Tibial artery (tissue), 4 donors: ENCODE data around the gene INPP5D.

ENCODE experiments used
- DNase-seq, 2 donors: peaks; one replicate each; pipeline ENCODE4 v3.0.0-alpha.2; 2019
- H3K27ac ChIP-seq, 2 donors: fragments of 200-600 bp; sonication (generic) in 1 of 2; 1 replicate in 1 of 2; 2 replicates in 1 of 2; pipeline ENCODE4 v1.5.1; 2018 to 2019; ENCODE audit warnings: mild to moderate bottlenecking in 1 of 2
- H3K27me3 ChIP-seq, 2 donors: fragments of 200-600 bp; sonication (generic) in 1 of 2; one replicate each; pipeline versions ENCODE4 v1.5.1 to v1.6.0; 2016 to 2019
- H3K36me3 ChIP-seq, 3 donors: fragments of 200-600 bp; sonication (generic) in 2 of 3; one replicate each; pipeline ENCODE4 v1.5.1; 2016 to 2019; ENCODE audit warnings: mild to moderate bottlenecking in 2 of 3
- H3K4me1 ChIP-seq, 4 donors: fragments of 200-600 bp; sonication (generic) in 2 of 4; 1 replicate in 3 of 4; 2 replicates in 1 of 4; pipeline ENCODE4 v1.5.1; 2016 to 2019
- H3K4me3 ChIP-seq, 2 donors: fragments of 200-600 bp; sonication (generic) in 1 of 2; 1 replicate in 1 of 2; 2 replicates in 1 of 2; pipeline ENCODE4 v1.5.1; 2018 to 2019; ENCODE audit warnings: mild to moderate bottlenecking in 2 of 2
- H3K9me3 ChIP-seq, 3 donors: fragments of 200-600 bp; sonication (generic) in 1 of 3; one replicate each; pipeline ENCODE4 v1.5.1; 2016 to 2019
- CTCF ChIP-seq, 2 experiments: fragments of 200-600 bp in 1 of 2; fragments of 450-650 bp in 1 of 2; IDR thresholded peaks; one replicate each; pipeline ENCODE4 v1.5.1; 2017 to 2019; ENCODE audit warnings: antibody characterized with exemption in 2 of 2, mild to moderate bottlenecking in 1 of 2, moderate library complexity in 1 of 2
- intact Hi-C: fragments of 100-400 bp; cut with DNase I; formaldehyde crosslinking; loops from one replicate; pipeline ENCODE4 v1.15.0; 2023; ENCODE audit warnings: low total_unique reads

INPP5D gene

DNA sequence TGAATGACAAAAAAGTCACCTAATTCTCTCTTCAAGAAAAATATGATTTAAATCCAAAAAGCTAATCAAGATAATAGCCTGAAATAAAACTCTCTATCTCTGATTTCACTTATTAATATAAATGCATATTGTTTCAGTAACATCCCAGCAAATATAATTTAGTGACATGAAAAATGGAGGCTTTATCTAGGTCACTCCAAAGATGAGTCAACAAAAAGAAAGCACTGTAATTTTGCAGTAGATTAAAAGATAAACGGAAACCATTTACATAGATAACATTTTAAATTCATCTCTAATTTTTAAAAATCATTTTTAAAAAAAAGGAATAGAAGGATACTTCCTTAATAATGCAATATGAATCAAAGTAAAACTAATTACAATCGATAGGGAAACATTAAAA, 76.9 kb downstream of the INPP5D start:
- H3K4me1 ChIP-seq: no peaks in the 10 kb centered on the region
- intact Hi-C loops: no loop called here
- H3K27ac ChIP-seq: no peak overlapping the region
- no peak for DNase-seq
- H3K27me3 ChIP-seq: peaks cover 0 to 22% of the 10 kb centered on the region in 2 donors
- no peak for TF ChIP-seq CTCF (IDR thresholded peaks at IDR 0.05)
- H3K4me3 ChIP-seq: no peak overlapping the region
- no peaks in the 10 kb centered on the region for H3K36me3 ChIP-seq
- no peaks in the 10 kb centered on the region for H3K9me3 ChIP-seq

DNA sequence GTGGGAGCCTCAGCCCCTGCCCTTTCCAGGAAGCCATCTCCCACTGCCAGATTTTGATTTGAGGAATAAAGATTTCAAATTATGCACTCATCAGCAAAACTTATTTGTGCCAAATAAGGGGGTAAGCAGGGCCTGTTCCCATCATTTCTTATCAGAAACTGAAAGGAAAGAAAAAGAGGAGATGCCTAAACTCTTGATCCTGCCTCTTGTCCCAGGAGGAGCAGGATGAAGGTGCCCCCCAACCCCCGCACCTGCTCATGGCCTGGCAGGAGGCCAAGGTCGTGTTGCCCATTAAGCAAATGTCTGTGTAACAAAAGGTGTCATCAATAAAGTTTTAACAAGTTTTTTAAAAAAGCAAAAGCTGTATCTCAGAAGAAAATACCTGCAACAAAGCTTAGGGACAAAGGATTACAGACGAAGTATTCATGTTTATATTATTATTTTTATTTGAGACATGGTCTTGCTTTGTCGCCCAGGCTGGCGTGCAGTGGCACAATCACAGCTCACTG, 80.0 kb downstream of the INPP5D start:
- Histone ChIP-seq H3K9me3 (no peaks in the 10 kb centered on the region), H3K4me3 (no peak overlapping the region), H3K36me3 (no peaks in the 10 kb centered on the region), H3K27me3 (peaks cover 0 to 10% of the 10 kb centered on the region in 2 donors), H3K4me1 (no peaks in the 10 kb centered on the region), H3K27ac (no peak overlapping the region)
- DNase-seq: no peak
- intact Hi-C loops: no loop called here
- no peak for TF ChIP-seq CTCF (IDR thresholded peaks at IDR 0.05)

GRCh38 chr2:233140978-233141377, 80.8 kb downstream of the INPP5D start:
- H3K36me3 ChIP-seq: no peaks in the 10 kb centered on the region
- no peaks in the 10 kb centered on the region for H3K4me1 ChIP-seq
- no peak for DNase-seq
- H3K27me3 ChIP-seq: peaks cover 0 to 10% of the 10 kb centered on the region in 2 donors
- H3K27ac ChIP-seq: no peak overlapping the region
- intact Hi-C loops: no loop called here
- no peaks in the 10 kb centered on the region for H3K9me3 ChIP-seq
- no peak for TF ChIP-seq CTCF (IDR thresholded peaks at IDR 0.05)
- no peak overlapping the region for H3K4me3 ChIP-seq

- H3K27ac ChIP-seq: no peak overlapping the region
- TF ChIP-seq CTCF (IDR thresholded peaks at IDR 0.05): no peak
- no peaks in the 10 kb centered on the region for H3K36me3 ChIP-seq
- no peaks in the 10 kb centered on the region for H3K4me1 ChIP-seq
- no peak for DNase-seq
- peaks cover 0 to 10% of the 10 kb centered on the region in 2 donors for H3K27me3 ChIP-seq
- H3K4me3 ChIP-seq: no peak overlapping the region
- intact Hi-C loops: no loop called here
- no peaks in the 10 kb centered on the region for H3K9me3 ChIP-seq
These were observed 81.8 kb downstream of the INPP5D start for GRCh38 chr2:233141901-233142300.

GRCh38 chr2:233142355-233142897, 82.3 kb downstream of the INPP5D start:
- Histone ChIP-seq H3K9me3 (no peaks in the 10 kb centered on the region), H3K4me1 (no peaks in the 10 kb centered on the region), H3K27me3 (peaks cover 0 to 13% of the 10 kb centered on the region in 2 donors), H3K4me3 (no peak overlapping the region), H3K36me3 (no peaks in the 10 kb centered on the region), H3K27ac (no peak overlapping the region)
- no peak for TF ChIP-seq CTCF (IDR thresholded peaks at IDR 0.05)
- DNase-seq: no peak
- intact Hi-C loops: no loop called here
